ENCODE results near the gene ZNF273. TPM values are rescaled to one million over a fixed set of nuclear protein-coding genes. Genes with fewer than 3 reads are reported as not detected.
A peak's percentile ranks its signal among the peaks of the same experiment; 100 is the strongest.
"Not testable (repeated sequence)": the region's sequence is repeated elsewhere in the genome, so short reads cannot be mapped to it uniquely, and the experiment has no call there.

The ZNF273 gene
- polyA plus RNA-seq, 3 donors = 9.4 to 10.6 (median 10.5) TPM

DNA sequence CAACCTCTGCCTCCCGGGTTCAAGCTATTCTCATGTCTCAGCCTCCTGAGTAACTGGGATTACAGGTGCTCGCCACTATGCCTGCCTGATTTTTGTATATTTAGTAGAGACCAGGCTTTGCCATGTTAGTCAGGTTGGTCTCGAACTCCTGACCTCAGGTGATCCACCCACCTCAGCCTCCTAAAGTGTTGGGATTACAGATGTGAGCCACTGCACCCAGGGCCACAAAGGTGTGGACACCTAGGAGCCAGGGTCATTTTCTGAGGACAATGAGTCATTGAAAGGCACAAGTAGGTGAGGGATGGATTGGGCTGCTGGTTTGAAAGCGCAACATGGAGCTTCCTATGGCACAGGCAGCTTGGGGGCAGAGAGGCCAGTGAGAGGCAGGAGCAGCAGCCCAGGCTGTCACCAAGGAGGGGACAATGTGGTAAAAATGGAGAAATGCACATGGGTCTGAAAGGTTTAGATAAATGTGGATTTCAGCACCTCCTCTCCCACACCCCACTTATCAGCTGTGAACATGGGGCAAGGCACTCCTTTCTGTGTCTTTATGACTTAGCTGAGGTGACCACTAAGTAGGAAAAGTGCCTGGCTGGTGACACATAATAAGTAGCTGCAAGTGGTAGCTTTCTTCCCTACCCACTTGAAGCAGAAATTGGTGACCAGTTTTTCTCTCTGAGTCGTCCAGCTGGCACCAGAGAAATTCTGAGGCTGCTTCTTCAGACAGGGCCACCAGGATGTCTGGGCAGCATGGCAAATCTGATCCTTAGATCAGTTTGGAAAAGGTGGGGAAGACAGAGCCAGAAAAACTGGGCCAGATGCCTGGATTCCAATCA lies 41.8 kb downstream of the ZNF273 start:
- not testable (repeated sequence) for DNase-seq (ENCODE audit: low read depth in 3 of 3, low spot score in 2 of 3)

- no peak for DNase-seq (ENCODE audit: low read depth in 3 of 3, low spot score in 2 of 3)
Measured at GRCh38 chr7:64945503-64946175, 42.6 kb downstream of the ZNF273 start.

- DNase-seq (ENCODE audit: low read depth in 3 of 3, low spot score in 2 of 3) = no peak
Measured at GRCh38 chr7:64946772-64947171, 43.7 kb downstream of the ZNF273 start.

DNA sequence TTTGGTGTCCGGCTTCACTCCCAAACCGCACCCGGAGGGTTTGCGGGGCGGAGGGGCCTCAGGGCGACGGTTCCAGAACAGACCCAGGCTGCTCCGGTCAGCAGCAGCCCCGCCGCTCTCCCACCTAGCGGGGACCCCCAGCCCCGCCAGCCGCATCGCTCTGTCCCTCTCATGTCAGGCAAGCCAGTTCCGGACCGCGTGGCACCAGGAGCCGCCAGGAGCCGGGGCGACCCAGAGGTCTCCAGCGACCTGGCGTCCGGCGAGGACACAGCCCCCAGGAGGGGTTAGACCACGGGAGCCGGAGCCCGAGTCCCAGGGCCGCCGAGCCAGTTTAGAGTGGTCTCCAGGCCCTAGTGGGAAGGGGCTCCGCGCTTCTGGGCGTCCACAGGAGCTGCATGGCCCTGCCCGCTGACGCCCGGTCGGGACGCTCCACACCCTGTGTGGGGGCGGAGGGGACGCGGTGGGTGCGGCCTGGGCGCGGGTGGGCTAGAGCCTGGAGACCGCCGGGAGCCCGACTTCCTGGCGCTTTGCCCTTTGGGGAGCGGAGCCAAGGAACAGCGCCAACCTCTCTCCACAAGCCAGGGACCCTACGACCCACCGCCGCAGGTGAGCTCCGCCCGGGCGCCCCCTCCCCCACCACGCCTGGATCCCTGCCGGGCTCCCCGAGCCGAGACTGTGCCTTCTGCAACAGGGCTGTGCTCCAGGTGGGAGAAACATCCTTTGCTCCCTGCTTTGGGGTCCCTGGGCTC lies 44.4 kb downstream of the ZNF273 start:
- DNase-seq (ENCODE audit: low read depth in 3 of 3, low spot score in 2 of 3) = no peak

DNA sequence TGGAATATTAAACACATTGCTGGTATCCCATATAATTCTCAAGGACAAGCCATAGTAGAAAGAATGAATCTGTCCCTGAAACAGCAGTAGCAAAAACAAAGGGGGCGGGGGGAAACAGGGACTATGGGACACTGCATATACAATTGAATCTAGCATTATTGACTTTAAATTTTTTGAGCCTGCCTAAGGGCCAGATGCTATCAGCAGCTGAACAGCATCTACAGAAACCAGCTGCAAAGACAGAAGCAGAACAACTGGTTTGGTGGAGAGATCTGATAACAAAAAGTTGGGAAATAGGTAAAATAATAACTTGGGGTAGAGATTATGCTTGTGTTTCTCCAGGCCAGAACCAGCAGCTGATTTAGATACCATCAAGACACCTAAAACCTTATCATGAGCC lies 45.7 kb downstream of the ZNF273 start:
- not testable (repeated sequence) for DNase-seq (ENCODE audit: low read depth in 3 of 3, low spot score in 2 of 3)

DNA sequence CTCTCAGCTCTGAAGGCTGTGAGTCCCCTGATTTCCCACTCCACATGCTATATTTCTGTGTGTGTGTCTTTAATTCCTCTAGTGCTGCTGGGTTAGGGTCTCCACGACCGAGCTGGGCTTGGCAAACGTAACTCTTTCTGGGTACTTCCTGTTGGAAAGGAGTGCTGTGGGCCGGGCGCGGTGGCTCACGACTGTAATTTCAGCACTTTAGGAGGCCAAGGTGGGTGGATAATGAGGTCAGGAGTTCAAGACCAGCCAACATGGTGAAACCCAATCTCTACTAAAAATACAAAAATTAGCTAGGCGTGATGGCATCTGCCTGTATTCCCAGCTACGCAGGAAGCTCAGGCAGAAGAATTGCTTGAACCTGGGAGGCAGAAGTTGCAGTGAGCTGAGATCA lies 47.6 kb downstream of the ZNF273 start:
- not testable (repeated sequence) for DNase-seq (ENCODE audit: low read depth in 3 of 3, low spot score in 2 of 3)

- peak; percentile 15 to 45 (median 36) for DNase-seq (ENCODE audit: low read depth in 3 of 3, low spot score in 2 of 3)
Measured at GRCh38 chr7:64951250-64951848, 48.3 kb downstream of the ZNF273 start.

DNA sequence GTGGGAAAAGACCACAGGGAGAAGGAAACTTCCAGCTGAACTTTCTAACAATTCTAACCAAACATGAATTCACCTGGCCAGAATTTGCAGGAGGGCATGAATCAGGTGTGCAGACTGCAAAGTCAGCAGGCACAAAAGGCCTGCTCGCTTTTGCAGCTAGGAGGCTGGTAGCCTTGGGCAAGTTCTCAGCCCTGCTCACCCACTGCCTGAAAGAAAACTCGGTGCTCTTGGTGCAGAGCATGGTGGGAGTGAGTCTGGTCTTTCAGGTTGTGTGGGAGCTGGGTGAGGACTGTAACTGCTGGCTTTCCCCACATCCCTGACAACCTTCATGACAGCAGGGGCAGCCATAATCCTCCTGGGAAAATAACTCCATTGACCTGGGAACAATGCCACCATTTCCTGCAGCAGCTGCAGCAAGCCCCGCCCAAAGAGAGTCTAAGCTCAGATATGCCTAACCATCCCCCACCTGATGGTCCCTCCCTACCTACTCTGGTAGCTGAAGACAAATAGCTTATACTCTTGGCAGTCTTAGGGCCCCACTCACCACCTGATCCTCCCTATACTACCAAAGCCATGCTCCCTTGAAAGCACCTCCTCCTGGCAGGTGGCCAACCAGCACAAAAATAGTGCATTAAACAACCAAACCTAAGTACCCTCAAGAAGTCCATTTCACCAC lies 56.1 kb downstream of the ZNF273 start:
- DNase-seq (ENCODE audit: low read depth in 3 of 3, low spot score in 2 of 3) = no peak

GRCh38 chr7:64965594-64965993 lies 62.5 kb downstream of the ZNF273 start:
- no peak for DNase-seq (ENCODE audit: low read depth in 3 of 3, low spot score in 2 of 3)

- no peak for DNase-seq (ENCODE audit: low read depth in 3 of 3, low spot score in 2 of 3)
Measured at GRCh38 chr7:64978497-64979203, 75.6 kb downstream of the ZNF273 start.

Other genes starting within 250 kb of the ZNF273 start
- gene ZNF107, start 237.1 kb upstream of the ZNF273 start, polyA plus RNA-seq (ENCODE audit: insufficient read length in 3 of 3) = 10 to 100 TPM; 10.1 to 13.9 (median 11.3) TPM
- gene ZNF138, start 108.8 kb upstream of the ZNF273 start, polyA plus RNA-seq (ENCODE audit: insufficient read length in 3 of 3) = 10 to 100 TPM; 15.8 to 23.2 (median 18.2) TPM
- gene ZNF117, start 87.8 kb downstream of the ZNF273 start, polyA plus RNA-seq (ENCODE audit: insufficient read length in 3 of 3) = 10 to 100 TPM; 23.5 to 26.7 (median 24.4) TPM
- 10 to 100 TPM; 22.6 to 25.4 (median 23.4) TPM for gene ERV3-1, start 103.4 kb downstream of the ZNF273 start, polyA plus RNA-seq (ENCODE audit: insufficient read length in 3 of 3)